ENCODE data around the gene TAS2R20.

DNA sequence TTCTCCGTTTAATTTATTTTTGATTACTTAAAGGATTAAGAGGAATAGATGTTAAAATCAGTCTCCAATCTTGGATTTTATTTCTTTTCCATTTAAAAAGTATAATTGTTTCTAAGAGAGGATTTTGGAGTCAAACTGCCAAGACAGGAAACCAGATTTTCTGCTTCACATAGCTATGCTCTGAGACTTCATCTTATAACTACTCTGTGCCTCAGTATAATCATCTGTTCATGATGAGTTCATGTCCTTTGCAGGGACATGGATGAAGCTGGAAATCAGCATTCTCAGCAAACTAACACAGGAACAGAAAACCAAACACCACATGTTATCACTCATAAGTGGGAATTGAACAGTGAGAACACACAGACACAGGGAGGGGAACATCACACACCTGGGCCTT, 42.1 kb upstream of the TAS2R20 start:
- TF ChIP-seq ZNF8 (CRISPR knock-in tag; IDR thresholded peaks at IDR 0.05) = no peak
- TF ChIP-seq, protein P1, sequence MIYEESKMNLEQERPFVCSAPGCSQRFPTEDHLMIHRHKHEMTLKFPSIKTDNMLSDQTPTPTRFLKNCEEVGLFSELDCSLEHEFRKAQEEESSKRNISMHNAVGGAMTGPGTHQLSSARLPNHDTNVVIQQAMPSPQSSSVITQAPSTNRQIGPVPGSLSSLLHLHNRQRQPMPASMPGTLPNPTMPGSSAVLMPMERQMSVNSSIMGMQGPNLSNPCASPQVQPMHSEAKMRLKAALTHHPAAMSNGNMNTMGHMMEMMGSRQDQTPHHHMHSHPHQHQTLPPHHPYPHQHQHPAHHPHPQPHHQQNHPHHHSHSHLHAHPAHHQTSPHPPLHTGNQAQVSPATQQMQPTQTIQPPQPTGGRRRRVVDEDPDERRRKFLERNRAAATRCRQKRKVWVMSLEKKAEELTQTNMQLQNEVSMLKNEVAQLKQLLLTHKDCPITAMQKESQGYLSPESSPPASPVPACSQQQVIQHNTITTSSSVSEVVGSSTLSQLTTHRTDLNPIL (CRISPR knock-in tag; IDR thresholded peaks at IDR 0.05; ENCODE audit: low read depth) = no peak
- TF ChIP-seq ARNTL (CRISPR knock-in tag; IDR thresholded peaks at IDR 0.05; ENCODE audit: borderline replicate concordance, low read depth) = no peak
- TF ChIP-seq CSDC2 (CRISPR knock-in tag; IDR thresholded peaks at IDR 0.05) = no peak
- TF ChIP-seq, protein P2, sequence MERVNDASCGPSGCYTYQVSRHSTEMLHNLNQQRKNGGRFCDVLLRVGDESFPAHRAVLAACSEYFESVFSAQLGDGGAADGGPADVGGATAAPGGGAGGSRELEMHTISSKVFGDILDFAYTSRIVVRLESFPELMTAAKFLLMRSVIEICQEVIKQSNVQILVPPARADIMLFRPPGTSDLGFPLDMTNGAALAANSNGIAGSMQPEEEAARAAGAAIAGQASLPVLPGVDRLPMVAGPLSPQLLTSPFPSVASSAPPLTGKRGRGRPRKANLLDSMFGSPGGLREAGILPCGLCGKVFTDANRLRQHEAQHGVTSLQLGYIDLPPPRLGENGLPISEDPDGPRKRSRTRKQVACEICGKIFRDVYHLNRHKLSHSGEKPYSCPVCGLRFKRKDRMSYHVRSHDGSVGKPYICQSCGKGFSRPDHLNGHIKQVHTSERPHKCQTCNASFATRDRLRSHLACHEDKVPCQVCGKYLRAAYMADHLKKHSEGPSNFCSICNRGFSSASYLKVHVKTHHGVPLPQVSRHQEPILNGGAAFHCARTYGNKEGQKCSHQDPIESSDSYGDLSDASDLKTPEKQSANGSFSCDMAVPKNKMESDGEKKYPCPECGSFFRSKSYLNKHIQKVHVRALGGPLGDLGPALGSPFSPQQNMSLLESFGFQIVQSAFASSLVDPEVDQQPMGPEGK (CRISPR knock-in tag; IDR thresholded peaks at IDR 0.05; ENCODE audit: borderline replicate concordance) = no peak
- TF ChIP-seq, protein P3, sequence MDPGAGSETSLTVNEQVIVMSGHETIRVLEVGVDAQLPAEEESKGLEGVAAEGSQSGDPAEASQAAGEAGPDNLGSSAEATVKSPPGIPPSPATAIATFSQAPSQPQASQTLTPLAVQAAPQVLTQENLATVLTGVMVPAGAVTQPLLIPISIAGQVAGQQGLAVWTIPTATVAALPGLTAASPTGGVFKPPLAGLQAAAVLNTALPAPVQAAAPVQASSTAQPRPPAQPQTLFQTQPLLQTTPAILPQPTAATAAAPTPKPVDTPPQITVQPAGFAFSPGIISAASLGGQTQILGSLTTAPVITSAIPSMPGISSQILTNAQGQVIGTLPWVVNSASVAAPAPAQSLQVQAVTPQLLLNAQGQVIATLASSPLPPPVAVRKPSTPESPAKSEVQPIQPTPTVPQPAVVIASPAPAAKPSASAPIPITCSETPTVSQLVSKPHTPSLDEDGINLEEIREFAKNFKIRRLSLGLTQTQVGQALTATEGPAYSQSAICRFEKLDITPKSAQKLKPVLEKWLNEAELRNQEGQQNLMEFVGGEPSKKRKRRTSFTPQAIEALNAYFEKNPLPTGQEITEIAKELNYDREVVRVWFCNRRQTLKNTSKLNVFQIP (CRISPR knock-in tag; IDR thresholded peaks at IDR 0.05; ENCODE audit: borderline replicate concordance, low read depth) = no peak
- no peak for TF ChIP-seq OSR1 (CRISPR knock-in tag; IDR thresholded peaks at IDR 0.05)
- TF ChIP-seq ZFP3 (CRISPR knock-in tag; IDR thresholded peaks at IDR 0.05) = no peak
- TF ChIP-seq ZFP30 (CRISPR knock-in tag; IDR thresholded peaks at IDR 0.05) = no peak
- no peak for TF ChIP-seq ZC3H10 (CRISPR knock-in tag; IDR thresholded peaks at IDR 0.05)
- TF ChIP-seq RARB (CRISPR knock-in tag; IDR thresholded peaks at IDR 0.05) = no peak
